Body of pancreas (tissue), 4 donors: ENCODE measurements around the gene RPL32.

Source experiments
- CTCF ChIP-seq, 7 experiments: fragments of 450-650 bp in 4 of 7; fragments of 200-600 bp in 3 of 7; sonication (generic) in 3 of 7; IDR thresholded peaks; one replicate each; pipeline ENCODE4 v1.5.1; 2016 to 2019; ENCODE audit warnings: antibody characterized with exemption in 7 of 7
- POLR2A ChIP-seq, 3 donors: fragments of 450-650 bp; IDR thresholded peaks; one replicate each; pipeline ENCODE4 v1.6.1; 2016; ENCODE audit warnings: antibody characterized with exemption in 3 of 3, mild to moderate bottlenecking in 2 of 3

- TF ChIP-seq CTCF (IDR thresholded peaks at IDR 0.05) (no peak), POLR2A (IDR thresholded peaks at IDR 0.05) (no peak)
Measured at GRCh38 chr3:12818773-12819172, 22.6 kb downstream of the RPL32 start.
